Activated naive CD4-positive, alpha-beta T cell treated with anti-CD3 and anti-CD28 coated beads, Interleukin-2, amount 50 U/mL, for 24 hours (primary cell): Measurements from ENCODE around the gene ZNHIT1.
"Not testable (repeated sequence)": the region's sequence is repeated elsewhere in the genome, so short reads cannot be mapped to it uniquely, and the experiment has no call there.

Source experiments
- H3K27ac Mint-ChIP-seq: one replicate; pipeline ENCODE4 v1.8.0; 2021; ENCODE audit warnings: mild to moderate bottlenecking, mixed read lengths
- H3K27me3 Mint-ChIP-seq: one replicate; pipeline ENCODE4 v1.8.0; 2021; ENCODE audit warnings: mixed read lengths
- H3K36me3 Mint-ChIP-seq: one replicate; pipeline ENCODE4 v1.8.0; 2021; ENCODE audit warnings: mixed read lengths
- H3K4me1 Mint-ChIP-seq: one replicate; pipeline ENCODE4 v1.8.0; 2021; ENCODE audit warnings: mixed read lengths
- H3K4me3 Mint-ChIP-seq: one replicate; pipeline ENCODE4 v1.8.0; 2021; ENCODE audit warnings: mild to moderate bottlenecking, mixed read lengths
- H3K9me3 Mint-ChIP-seq: one replicate; pipeline ENCODE4 v1.8.0; 2021; ENCODE audit warnings: mixed read lengths

The ZNHIT1 gene

GRCh38 chr7:101203740-101204738 lies 13.9 kb upstream of the ZNHIT1 start:
- peaks cover 17% of the 10 kb centered on the region for H3K4me1 Mint-ChIP-seq
- not testable (repeated sequence) for H3K9me3 Mint-ChIP-seq, H3K36me3 Mint-ChIP-seq
- H3K27ac Mint-ChIP-seq: peak overlapping the region; percentile 94
- peak overlapping the region; percentile 81 for H3K4me3 Mint-ChIP-seq
- H3K27me3 Mint-ChIP-seq: peaks cover 14% of the 10 kb centered on the region

DNA sequence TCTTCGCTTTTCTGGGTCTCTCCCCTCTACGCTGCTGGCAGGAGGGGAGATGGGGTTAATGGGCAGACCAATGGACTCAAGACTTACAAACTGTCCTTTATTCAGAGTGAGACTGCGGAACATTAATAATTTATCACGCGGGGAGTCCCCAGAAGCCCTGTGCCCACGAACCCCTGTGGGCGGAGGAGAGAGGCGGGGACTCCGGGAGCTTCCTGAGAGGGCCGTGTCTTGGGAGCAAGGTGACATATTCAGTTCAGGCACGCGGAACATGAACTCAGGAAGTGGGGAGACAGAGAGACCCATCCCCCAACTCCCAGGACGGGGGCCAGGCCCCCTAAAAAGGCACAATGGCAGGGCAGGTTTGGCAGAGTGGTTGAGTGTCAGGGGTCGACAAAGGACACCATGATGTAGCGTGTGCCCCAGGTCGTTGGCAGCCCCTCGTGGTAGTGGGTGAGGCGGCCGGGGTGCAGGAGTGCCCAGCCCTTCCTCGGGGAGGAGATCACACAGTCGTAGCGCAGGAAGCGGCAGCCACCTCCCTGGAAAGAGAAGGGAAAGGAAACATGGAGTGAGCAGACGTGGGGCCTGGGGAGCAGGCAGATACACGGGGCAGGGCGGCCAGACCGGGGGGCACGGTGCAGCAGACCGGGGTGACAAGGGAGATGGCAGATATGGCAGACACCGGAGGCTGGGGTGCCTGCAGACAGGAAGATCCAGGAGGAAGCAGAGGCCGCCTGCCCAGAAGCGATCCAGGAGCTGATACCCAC lies 11.9 kb upstream of the ZNHIT1 start:
- H3K27me3 Mint-ChIP-seq: peaks cover 7% of the 10 kb centered on the region
- no peaks in the 10 kb centered on the region for H3K9me3 Mint-ChIP-seq
- peaks cover 13% of the 10 kb centered on the region for H3K4me1 Mint-ChIP-seq
- peak overlapping the region; percentile 8 for H3K27ac Mint-ChIP-seq
- peaks cover 3% of the 10 kb centered on the region for H3K36me3 Mint-ChIP-seq
- no peak overlapping the region for H3K4me3 Mint-ChIP-seq

GRCh38 chr7:101206665-101207042 lies 11.3 kb upstream of the ZNHIT1 start:
- peaks cover 6% of the 10 kb centered on the region for H3K27me3 Mint-ChIP-seq
- H3K27ac Mint-ChIP-seq: no peak overlapping the region
- H3K36me3 Mint-ChIP-seq: peaks cover 3% of the 10 kb centered on the region
- no peaks in the 10 kb centered on the region for H3K9me3 Mint-ChIP-seq
- H3K4me1 Mint-ChIP-seq: peaks cover 13% of the 10 kb centered on the region
- H3K4me3 Mint-ChIP-seq: no peak overlapping the region

DNA sequence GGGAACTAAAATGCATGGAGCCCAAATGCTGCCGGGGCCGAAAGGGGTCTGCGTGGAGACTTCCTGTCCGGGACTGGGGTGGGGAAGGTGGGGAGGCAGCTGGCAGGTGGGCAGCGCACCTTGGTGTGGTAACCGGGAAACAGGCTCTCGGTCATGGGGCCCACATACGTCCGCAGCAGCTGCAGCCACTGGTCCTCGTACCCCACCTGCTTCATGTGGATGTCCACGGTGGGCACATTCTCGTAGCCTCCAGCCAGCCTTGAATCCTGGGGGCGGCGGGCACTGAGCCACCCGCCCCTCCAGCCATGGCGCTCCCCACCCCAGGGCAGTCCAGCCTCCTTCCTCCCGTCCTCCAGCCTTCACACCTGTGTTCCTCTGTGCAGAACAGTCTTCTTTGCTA lies 10.5 kb upstream of the ZNHIT1 start:
- Mint-ChIP-seq H3K36me3 (peaks cover 3% of the 10 kb centered on the region), H3K27me3 (peaks cover 5% of the 10 kb centered on the region), H3K4me1 (peaks cover 13% of the 10 kb centered on the region), H3K9me3 (no peaks in the 10 kb centered on the region), H3K4me3 (no peak overlapping the region), H3K27ac (no peak overlapping the region)

- no peak overlapping the region for H3K4me3 Mint-ChIP-seq
- no peaks in the 10 kb centered on the region for H3K9me3 Mint-ChIP-seq
- peaks cover 6% of the 10 kb centered on the region for H3K4me1 Mint-ChIP-seq
- peaks cover 3% of the 10 kb centered on the region for H3K36me3 Mint-ChIP-seq
- H3K27me3 Mint-ChIP-seq: peaks cover under 1% of the 10 kb centered on the region
- no peak overlapping the region for H3K27ac Mint-ChIP-seq
Measured at GRCh38 chr7:101208794-101209193, 9.2 kb upstream of the ZNHIT1 start.

GRCh38 chr7:101210143-101210542 lies 7.8 kb upstream of the ZNHIT1 start:
- H3K4me3 Mint-ChIP-seq: no peak overlapping the region
- no peaks in the 10 kb centered on the region for H3K27me3 Mint-ChIP-seq
- H3K4me1 Mint-ChIP-seq: no peaks in the 10 kb centered on the region
- no peaks in the 10 kb centered on the region for H3K9me3 Mint-ChIP-seq
- H3K27ac Mint-ChIP-seq: no peak overlapping the region
- peaks cover 3% of the 10 kb centered on the region for H3K36me3 Mint-ChIP-seq

- H3K4me3 Mint-ChIP-seq: no peak overlapping the region
- H3K9me3 Mint-ChIP-seq: no peaks in the 10 kb centered on the region
- peaks cover 2% of the 10 kb centered on the region for H3K36me3 Mint-ChIP-seq
- peaks cover 5% of the 10 kb centered on the region for H3K4me1 Mint-ChIP-seq
- no peak overlapping the region for H3K27ac Mint-ChIP-seq
- H3K27me3 Mint-ChIP-seq: no peaks in the 10 kb centered on the region
Measured at GRCh38 chr7:101211501-101211900, 6.5 kb upstream of the ZNHIT1 start.

- H3K36me3 Mint-ChIP-seq: peaks cover 2% of the 10 kb centered on the region
- no peak overlapping the region for H3K4me3 Mint-ChIP-seq
- H3K27me3 Mint-ChIP-seq: no peaks in the 10 kb centered on the region
- peaks cover 9% of the 10 kb centered on the region for H3K4me1 Mint-ChIP-seq
- no peak overlapping the region for H3K27ac Mint-ChIP-seq
- no peaks in the 10 kb centered on the region for H3K9me3 Mint-ChIP-seq
Measured at GRCh38 chr7:101212014-101212413, 6.0 kb upstream of the ZNHIT1 start.

GRCh38 chr7:101216001-101216859 lies 1.7 kb upstream of the ZNHIT1 start:
- no peaks in the 10 kb centered on the region for H3K9me3 Mint-ChIP-seq
- no peaks in the 10 kb centered on the region for H3K36me3 Mint-ChIP-seq
- peaks cover 34% of the 10 kb centered on the region for H3K4me1 Mint-ChIP-seq
- H3K27me3 Mint-ChIP-seq: no peaks in the 10 kb centered on the region
- H3K4me3 Mint-ChIP-seq: peak overlapping the region; percentile 95
- peak overlapping the region; percentile 39 for H3K27ac Mint-ChIP-seq

GRCh38 chr7:101216860-101217387 lies 1.0 kb upstream of the ZNHIT1 start:
- H3K4me1 Mint-ChIP-seq: peaks cover 41% of the 10 kb centered on the region
- H3K4me3 Mint-ChIP-seq: peak overlapping the region; percentile 95
- no peaks in the 10 kb centered on the region for H3K36me3 Mint-ChIP-seq
- peak overlapping the region; percentile 39 for H3K27ac Mint-ChIP-seq
- H3K27me3 Mint-ChIP-seq: no peaks in the 10 kb centered on the region
- H3K9me3 Mint-ChIP-seq: no peaks in the 10 kb centered on the region

GRCh38 chr7:101218236-101219125 lies 516 bp downstream of the ZNHIT1 start:
- Mint-ChIP-seq H3K9me3 (no peaks in the 10 kb centered on the region), H3K4me3 (peak overlapping the region; percentile 95), H3K27ac (peak overlapping the region; percentile 92), H3K36me3 (no peaks in the 10 kb centered on the region), H3K27me3 (no peaks in the 10 kb centered on the region), H3K4me1 (peaks cover 45% of the 10 kb centered on the region)

- Mint-ChIP-seq H3K9me3 (no peaks in the 10 kb centered on the region), H3K27ac (no peak overlapping the region), H3K4me1 (peaks cover 45% of the 10 kb centered on the region), H3K4me3 (peak overlapping the region; percentile 57), H3K36me3 (peaks cover 2% of the 10 kb centered on the region), H3K27me3 (no peaks in the 10 kb centered on the region)
Measured at GRCh38 chr7:101220295-101220694, 2.3 kb downstream of the ZNHIT1 start.

GRCh38 chr7:101222275-101222830 lies 4.4 kb downstream of the ZNHIT1 start:
- H3K27ac Mint-ChIP-seq: no peak overlapping the region
- H3K9me3 Mint-ChIP-seq: no peaks in the 10 kb centered on the region
- H3K4me1 Mint-ChIP-seq: peaks cover 35% of the 10 kb centered on the region
- no peak overlapping the region for H3K4me3 Mint-ChIP-seq
- H3K36me3 Mint-ChIP-seq: peaks cover 2% of the 10 kb centered on the region
- H3K27me3 Mint-ChIP-seq: no peaks in the 10 kb centered on the region

DNA sequence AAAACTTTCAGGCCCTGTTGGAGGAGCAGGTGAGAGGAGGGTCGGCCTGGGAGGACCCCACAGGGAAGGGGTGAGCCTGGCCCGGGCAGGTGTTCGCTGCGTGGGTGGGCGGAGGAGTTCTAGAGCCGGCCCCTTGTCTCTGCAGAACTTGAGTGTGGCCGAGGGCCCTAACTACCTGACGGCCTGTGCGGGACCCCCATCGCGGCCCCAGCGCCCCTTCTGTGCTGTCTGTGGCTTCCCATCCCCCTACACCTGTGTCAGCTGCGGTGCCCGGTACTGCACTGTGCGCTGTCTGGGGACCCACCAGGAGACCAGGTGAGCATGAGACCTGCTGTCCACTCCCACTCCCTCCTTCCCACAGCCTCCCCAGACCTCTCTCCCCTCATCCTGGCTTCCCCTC lies 5.6 kb downstream of the ZNHIT1 start:
- H3K9me3 Mint-ChIP-seq: no peaks in the 10 kb centered on the region
- no peak overlapping the region for H3K27ac Mint-ChIP-seq
- H3K4me3 Mint-ChIP-seq: no peak overlapping the region
- H3K4me1 Mint-ChIP-seq: peaks cover 32% of the 10 kb centered on the region
- H3K27me3 Mint-ChIP-seq: no peaks in the 10 kb centered on the region
- H3K36me3 Mint-ChIP-seq: peaks cover 2% of the 10 kb centered on the region
